ENCODE data around the gene KCNJ15.

DNA sequence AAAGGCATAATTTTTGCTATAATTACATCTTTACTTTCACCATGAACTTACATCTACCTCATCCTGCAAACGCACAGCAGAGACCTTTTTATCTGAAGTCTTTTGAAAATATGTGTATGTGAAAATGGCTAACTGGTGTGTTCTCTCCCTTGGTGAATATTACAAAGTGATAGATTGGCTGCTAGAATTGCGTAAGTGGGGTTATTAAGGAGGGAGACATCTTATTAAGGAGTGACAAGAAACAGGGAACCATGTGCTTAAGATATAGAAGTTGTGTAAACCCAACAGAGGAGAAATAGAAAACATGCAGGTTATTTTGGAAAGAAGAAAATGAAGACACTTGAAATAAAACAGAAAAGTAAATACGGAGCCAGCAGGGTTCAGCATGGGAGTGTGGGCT, 7.8 kb downstream of the KCNJ15 start:
- TF ChIP-seq EP300 (IDR thresholded peaks at IDR 0.05) (no peak), POLR2AphosphoS5 (IDR thresholded peaks at IDR 0.05) (no peak)
- TF ChIP-seq, protein P1, sequence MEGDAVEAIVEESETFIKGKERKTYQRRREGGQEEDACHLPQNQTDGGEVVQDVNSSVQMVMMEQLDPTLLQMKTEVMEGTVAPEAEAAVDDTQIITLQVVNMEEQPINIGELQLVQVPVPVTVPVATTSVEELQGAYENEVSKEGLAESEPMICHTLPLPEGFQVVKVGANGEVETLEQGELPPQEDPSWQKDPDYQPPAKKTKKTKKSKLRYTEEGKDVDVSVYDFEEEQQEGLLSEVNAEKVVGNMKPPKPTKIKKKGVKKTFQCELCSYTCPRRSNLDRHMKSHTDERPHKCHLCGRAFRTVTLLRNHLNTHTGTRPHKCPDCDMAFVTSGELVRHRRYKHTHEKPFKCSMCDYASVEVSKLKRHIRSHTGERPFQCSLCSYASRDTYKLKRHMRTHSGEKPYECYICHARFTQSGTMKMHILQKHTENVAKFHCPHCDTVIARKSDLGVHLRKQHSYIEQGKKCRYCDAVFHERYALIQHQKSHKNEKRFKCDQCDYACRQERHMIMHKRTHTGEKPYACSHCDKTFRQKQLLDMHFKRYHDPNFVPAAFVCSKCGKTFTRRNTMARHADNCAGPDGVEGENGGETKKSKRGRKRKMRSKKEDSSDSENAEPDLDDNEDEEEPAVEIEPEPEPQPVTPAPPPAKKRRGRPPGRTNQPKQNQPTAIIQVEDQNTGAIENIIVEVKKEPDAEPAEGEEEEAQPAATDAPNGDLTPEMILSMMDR (IDR thresholded peaks at IDR 0.05): no peak
